Smooth muscle cell of the brain vasculature (primary cell): ENCODE measurements around the gene SLC22A23.
"Not testable (repeated sequence)": the region's sequence is repeated elsewhere in the genome, so short reads cannot be mapped to it uniquely, and the experiment has no call there.

Source experiments
- DNase-seq: peaks from one replicate; pipeline ENCODE4 v3.0.0-alpha.2; 2012; ENCODE audit warnings: low read depth, low spot score

SLC22A23 gene

DNA sequence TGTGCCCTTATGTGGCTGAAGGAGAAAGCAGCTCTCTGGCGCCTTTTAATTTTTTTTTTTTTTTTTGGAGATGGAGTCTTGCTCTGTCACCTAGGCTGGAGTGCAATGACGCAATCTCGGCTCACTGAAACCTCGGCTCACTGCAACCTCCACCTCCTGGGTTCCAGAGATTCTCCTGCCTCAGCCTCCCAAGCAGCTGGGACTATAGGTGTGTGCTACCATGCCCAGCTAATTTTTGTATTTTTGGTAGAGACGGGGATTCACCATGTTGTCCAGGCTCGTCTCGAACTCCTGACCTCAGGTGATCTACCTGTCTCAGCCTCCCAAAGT is 212.1 kb downstream of the SLC22A23 start:
- not testable (repeated sequence) for DNase-seq

DNA sequence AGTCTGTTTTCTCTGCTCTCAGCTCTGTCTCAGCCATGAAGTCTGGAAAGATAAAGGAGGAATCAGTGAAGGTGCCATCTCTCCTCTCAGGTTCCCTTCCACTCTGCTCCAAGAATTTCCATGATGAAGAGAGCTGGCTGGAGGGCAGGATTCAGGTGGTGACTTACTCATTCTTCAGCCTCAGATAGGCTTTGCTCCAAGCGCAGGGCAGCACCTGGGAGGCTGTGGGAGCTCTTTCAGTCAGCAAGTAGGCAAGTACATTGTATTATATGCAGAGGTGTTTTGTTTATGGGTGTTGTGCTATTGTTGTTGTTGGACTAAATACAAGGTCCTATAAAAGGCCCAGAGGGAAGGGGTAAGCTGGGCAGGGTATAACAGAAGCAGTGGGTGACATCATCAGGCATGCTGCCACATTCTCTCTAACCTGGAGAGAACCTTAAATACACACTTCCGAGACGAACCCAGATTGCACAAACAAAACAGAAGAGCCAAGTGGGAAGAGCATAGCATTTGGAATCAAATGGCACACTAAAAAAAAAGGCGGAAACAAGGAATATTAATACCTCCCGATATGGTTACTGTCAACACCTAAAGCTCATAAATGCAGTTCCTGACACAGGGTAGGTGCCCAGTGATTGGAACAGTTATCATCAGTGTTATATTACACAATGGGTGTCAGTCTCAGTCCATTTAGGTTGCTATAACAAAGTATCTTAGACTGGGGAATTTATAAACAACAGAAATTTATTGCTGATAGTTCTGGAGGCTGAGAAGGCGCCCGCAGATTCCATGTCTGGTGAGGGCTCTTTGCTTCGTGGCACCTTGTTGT is 212.6 kb downstream of the SLC22A23 start:
- no peak for DNase-seq

DNA sequence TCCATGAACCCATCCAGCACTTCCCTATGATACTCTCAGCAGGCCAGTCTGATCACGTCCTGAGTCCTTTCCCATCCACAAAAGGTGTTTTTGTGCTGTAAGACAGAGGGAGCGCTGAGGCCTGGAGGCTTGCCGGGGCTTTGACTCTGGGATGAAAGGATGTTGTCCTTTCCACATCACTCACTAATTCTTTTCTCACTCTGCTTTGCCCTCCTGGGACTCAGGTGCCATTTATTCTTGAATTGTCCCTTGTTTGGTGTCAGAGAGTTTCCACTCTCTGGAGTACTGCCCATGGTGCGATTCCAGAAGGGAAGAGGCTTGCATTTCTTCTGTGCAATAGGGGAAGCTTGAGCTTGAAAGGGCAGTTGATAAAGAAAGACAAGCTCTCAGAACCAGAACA is 214.1 kb downstream of the SLC22A23 start:
- DNase-seq, result no peak

DNA sequence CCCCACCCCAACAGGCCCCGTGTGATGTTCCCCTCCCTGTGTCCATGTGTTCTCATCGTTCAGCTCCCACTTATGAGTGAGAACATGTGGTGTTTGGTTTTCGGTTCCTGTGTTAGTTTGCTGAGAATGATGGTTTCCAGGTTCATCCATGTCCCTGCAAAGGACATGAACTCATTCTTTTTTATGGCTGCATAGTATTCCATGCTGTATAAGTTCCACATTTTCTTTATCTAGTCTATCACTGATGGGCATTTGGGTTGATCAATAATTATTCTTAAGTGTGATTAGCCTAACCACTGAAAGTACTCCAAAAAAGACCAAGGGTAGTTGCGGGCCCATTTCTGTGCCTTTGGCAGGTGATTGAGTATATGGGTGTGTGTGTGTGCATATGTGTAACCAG is 215.1 kb downstream of the SLC22A23 start:
- DNase-seq, result not testable (repeated sequence)

DNA sequence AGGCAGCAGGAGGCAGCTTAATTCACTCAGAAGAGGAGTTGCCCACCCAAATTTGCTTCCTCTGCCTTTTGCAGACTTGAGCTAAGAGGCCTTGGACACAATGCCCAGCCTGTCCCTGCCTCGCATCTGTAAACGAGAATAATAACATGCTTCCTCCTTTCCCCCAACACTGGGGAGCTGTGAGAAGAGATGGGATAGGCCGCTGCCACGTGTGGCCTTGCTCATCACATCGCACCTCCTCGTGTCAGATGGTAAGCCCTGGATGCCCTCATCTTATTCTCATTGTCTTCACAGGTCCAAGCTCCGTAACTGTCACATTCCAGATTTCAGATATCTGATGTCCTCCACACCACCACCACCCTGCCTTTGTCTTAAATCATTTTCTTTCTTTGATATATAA is 216.3 kb downstream of the SLC22A23 start:
- DNase-seq, result no peak

DNA sequence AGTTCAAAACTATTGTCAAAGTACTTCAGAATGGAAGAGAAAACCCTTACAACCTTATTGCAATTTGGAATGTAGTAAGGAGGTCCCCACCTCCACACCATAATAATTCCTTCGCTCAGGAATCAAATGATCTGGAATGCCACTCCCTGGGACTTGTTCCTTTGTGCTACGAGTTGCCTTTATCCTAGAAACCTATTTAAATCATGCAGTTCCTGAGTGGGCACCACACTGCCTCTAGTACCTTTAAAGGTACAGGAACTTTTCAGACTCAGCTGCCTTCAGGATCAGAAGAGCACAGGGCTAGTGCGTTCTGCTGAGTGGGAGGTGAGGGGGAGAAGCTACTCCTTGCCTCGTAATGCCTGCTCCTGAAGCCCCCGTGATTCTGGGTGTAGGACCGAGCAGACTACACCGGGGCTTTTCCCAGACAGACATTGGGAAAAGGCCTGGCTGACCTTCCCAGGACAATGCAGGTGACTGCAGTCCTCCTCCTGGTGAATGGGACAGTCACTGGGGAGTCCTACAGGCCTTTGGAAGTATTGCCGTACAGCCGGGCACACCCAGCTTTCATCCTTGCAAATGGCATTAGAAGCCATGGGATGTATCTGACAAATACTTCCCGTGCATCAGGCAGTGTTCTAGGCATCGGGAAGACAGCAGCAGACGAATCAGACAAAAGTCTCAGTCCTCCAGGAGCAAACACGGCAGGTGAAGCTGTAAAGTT is 217.6 kb downstream of the SLC22A23 start:
- DNase-seq, result no peak

DNA sequence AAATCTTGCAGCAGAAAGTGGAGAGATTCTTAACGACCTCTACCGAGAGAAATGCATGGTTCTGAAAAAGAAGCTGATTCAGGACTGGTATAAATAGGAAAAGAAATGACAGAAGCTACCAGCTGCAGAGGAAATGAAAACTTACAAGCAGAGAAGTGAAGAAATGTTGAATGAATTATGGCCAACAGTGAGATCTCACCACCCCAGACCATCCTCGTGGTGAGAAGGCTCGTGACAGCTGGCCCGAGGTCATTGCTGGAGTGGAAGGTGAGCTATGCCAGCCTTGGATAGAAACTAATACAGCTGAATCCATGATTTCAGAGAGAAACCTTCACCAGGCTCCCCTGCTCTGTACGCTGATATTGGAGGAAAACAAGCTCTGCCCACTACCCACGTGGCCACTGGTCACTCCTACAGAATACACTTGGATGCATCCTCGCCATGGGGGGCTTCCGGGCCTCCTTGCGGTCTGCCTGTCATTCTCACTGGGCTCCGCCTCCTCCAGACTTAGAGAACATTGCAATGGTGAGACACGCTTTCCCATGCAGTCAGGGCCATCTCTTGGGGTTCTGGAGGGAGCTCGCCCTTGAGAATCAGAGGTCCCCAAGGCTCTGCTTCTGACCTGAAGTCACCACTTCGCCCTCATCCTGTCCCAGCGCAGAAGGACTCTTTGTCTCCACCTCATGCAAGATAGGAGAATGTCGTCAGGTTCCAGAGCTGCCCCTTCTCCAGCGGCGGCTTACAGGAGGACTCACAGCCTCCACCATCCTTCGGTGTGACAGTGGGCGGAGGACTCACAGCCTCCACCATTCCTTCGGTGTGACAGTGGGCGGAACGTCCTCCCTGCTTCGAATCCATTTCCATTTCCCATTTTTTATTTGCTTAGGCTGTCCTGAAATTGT is 218.8 kb downstream of the SLC22A23 start:
- no peak for DNase-seq

DNA sequence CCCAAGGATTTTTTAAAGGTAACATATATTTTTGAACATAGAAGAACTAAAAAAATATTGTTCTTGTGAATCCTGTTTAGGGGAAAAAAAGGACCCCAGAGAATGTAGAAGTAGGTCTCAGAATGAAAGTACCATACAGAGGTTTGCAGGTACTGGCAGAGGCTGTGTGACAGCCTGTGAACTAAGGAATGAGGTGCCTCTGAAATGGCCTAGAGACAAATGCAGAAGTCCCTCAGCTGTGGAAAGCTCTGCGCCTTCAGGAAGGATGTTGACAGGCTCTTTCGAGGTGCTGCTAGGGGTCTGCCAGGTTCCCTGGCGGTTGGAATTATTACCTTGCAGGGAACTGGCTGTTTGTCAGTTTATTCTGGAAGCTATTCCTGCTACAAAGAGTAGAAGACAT is 220.8 kb downstream of the SLC22A23 start:
- DNase-seq, result no peak

DNA sequence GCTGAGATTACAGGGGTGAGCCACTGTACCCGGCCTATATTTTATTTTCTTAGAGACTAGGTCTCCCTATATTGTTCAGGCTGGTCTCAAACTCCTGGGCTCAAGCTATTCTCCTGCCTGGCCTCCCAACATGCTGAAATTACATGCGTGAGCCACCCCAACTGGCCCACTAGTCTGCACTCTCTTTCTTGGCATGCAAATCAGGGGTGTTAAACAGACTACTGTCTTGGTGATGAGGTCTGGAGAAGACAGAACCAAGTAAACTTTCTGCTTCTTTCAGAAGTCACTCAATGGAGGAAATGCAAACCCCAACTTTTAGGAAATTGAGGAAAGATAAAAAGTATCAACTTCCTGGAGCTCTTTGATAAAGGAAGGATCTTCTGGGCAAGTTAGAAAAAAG is 221.4 kb downstream of the SLC22A23 start:
- no peak for DNase-seq

DNA sequence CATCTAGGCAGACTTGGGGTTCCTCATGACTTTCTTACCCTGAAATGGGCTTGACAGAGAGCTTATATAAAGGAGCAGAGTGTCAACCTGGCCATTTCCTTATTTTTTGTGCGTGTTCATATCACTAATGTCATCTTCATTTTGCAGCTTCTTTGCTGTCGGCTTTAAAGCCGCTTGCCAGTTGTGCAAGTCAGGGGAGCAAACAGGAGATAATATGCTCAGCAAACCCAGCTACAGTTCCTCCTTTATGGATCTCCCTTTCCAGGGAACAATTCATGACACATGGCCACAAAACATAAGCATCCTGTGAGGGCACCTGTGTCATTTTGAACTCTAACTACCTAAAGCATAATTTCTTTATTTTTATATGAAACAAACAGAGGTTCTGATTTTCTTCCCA is 222.9 kb downstream of the SLC22A23 start:
- DNase-seq, result no peak

DNA sequence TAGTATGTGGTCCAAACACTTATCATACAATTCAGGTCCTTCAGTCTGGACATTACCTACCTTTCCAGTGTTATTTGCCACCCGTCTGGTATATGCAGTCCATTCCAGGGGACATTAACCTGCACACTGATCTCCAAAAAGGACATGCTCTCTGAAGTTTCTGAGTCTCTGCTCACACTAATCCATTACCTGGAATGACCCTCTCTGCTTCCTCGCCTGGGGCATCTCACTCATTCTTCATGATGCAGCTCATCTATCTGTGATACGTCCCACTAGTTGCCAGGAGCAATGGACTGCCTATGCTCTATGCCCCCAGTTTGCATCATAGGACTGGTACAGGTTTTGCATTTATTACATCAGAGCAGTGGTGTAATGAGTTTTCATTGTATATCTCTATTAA is 223.5 kb downstream of the SLC22A23 start:
- DNase-seq, result no peak

DNA sequence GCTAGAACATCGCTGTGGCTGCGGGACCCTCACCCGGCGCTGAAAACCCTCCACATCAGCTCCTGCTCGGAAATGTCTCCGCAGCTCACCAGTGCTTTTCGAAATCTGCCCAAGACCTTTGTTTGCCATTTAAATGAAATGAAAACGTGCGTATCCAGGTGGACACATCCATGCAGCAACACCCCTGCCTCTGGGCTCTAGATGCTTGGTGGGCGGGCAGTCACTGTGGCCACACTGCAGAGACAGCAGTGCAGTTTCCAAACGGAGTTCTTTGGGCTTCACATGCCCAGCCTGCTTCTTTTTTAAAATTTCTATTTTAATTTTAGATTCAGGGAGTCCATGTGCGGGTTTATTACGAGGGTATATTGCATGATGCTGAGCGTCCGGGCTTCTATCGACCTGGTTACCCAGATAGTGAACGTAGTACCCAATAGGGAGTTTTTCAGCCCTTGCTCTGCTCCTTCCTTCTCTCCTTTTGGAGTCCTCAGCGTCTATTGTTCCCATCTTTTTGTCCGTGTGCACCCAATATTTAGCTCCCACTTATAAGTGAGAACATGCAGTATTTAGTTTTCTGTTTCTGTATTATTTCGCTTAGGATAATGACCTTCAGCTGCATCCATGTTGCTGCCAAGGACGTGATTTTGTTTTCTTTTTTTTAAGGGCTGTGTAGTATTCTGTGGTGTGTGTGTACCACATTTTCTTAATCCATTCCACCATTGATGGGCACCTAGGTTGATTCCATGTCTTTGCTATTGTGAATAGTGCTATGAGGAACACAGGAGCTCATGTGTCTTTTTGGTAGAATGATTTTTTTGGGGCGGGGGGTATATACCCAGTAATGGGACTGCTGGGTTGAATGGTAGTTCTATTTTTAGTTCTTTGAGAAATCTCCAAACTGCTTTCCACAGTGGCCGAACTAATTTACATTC is 224.6 kb downstream of the SLC22A23 start:
- no peak for DNase-seq

DNA sequence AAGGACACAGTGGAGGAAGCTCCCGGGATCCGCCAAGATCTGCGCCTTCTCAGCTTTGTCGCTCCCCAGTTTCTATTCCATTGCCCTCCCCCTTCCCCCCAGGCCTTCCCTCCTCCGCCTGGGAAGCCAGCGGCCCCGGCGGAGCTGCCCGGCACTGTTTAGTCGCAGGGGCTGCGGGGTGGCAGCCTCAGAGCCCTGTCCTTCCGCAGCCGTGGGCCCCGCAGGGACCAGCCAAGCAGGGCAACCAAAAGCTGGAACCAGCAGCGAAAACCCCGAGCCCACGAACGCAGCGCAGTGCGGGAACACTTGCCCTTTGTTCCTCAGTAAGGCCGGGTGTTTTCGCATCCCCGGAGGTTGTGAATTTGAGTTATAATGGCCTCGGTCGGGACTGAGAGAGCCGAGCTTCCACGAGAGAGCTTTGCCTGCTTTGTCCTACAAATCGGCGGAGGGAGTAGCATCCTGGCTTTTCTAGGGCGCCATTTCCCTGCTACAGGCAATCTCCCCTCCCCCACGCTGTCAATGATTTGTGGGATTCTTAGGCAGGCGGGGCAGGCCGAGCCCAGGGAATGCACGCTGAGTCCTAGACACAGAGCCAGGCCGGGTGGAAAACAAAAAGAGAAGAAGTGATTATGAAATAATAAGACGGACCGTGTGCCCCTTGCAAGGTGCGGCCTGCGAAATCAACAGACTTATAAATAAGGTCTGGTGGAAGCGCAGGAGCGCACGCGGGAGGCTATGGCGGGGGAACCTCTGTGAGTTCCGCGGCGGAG is 225.4 kb downstream of the SLC22A23 start:
- DNase-seq, result no peak

DNA sequence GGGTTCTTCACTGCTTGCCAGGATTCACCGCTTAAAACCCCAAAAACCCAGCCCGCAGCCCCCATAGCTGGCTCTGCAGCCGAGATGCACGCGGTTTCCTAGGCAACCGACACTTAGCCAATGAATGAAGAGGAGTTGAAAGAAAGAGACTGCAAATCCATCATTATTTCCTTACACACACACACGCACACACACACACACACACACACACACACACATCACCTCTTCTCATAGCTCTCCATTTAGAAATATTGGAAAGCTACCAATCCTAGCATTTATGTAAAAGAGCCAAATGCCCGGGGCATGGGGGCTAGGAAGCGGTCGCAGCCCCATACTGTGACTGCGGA is 226.0 kb downstream of the SLC22A23 start:
- no peak for DNase-seq

DNA sequence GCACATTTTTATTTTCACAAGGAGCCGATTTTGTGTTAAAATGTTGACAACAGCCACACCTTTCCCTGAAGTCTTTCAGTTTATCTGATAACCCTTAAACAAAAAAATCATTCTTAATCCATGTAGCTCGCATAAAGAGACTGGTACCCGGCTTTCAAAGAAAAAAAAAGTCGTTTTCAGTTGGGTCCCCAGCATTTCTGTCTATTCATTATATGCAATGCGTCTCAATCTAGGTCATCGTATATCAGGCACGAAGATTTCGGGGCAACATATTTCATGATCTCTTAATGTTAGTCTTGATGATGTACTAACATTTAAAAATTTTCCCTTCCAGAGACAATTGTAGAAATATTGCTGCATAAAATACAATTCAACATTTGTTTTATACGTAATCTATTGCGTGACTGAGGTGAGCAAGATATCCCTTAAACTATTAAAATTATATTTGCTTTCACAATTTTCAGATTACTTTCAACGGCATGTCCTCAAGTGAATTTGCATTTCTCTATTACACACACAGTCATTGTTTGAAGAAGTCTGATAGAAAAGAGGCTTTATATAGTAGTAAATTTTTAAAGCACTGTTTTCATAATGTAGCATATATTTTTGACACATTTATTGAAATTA is 226.5 kb downstream of the SLC22A23 start:
- no peak for DNase-seq

DNA sequence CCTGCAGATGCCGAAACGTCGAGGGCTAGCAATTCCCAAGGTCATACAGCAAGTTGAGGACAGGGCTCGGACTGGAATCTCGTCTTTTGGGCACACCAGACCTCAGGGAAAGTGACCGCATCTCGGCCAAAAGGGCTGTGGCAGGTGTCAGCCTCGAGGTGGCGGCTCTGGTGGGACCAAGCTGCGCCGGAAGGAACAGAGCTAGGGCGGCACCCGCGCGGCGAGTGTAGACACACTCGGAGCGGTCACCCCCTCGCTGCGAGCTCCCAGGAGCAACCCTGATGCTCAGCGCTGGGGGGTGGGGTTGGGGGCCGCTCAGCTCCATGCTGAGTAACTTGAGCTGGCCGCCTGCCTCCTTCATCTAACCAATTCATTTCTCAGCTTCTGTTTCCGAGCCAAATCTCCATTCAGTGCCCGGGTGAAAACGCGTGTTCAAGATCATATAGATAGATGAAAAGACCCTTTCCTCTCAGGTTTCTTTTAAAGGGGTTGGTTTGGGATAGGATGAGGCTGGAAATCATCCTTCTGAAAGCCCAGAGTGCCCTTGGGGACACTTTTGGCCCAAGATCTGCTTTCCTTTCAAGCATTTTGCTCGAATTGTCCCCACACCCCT is 227.2 kb downstream of the SLC22A23 start:
- DNase-seq, result no peak

DNA sequence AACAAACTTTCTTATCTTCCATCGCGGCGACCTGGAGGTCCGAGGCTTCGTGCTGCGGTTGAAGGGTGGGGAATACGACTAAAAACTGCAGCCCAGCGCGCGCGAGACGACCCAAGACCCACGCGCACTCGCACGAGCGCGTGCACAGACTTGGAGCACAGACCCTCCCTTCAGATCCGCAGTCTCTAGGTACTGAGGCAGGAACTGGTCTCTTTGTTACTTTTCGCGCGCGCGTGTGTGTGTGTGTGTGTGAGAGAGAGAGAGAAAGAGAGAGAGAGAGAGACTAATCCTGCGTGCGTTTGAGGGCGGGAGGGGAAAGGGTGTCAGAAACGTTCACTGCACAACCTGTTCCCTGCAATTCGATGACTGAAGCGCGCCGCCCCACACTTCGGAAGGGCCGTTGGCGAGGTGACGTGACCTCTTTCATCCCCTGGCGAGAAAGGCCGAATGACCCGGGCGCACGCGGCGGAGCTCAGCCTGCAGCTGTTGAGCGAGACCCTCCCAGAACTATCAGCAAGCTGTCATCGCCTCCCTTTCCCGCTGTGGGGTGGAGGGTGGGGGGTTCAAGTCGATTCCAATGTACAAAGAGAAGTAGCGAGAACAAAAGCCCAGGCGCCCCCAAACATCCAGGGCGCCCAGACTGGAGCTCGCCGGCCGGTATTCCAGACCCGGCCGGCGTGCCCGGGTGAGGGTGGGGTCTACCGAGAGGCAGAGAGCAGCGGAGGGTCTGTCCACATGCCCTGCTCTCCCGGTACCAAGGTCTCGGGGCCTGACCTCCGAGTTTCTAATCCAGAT is 227.9 kb downstream of the SLC22A23 start:
- no peak for DNase-seq

DNA sequence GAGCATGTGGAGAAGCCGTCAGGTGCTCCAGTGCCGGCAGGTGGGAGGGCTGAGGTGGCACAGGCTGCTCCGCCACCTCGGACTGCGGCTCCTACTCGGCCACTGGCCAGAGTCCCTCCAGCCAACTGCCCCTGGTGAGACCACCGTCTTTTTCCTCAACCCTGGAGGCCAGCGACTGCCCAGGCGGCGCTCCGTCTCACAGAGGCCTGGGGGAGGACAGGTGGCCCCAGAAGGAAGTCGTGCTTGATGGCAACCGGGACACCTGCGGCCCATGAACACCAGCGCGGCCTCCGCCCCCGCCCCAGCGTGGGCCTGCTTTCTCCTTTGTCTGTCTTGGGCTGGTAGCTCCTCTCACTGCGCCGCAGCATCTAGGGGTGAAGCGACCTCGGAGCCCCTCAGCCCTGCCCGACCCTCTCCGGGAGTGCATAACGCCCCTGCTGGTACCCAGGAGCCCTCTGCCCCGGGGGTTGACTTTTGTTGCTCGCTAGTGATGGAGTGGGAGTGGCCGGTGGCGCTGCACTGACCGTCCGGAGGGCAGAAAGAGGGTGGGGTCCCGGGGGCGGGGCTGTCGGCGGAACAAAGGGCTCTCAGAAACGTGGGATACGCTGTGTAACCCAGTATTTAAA is 228.7 kb downstream of the SLC22A23 start:
- no peak for DNase-seq
